ENCODE data around the gene SOD1.

- TF ChIP-seq GATA2 (IDR thresholded peaks at IDR 0.05; ENCODE audit: low read depth, low read length) (no peak), GATA3 (IDR thresholded peaks at IDR 0.05; ENCODE audit: low read depth, low read length) (no peak)
These were observed 1.1 kb downstream of the SOD1 start for GRCh38 chr21:31660591-31660990.
